ENCODE results near the gene LRRC4. TPM values are rescaled to one million over a fixed set of nuclear protein-coding genes. Genes with fewer than 3 reads are reported as not detected.

The LRRC4 gene
- total and polyA plus RNA-seq, 2 donors (not counting 1 experiment from before 2014, with no cell fraction given), result 0.20 to 0.33 TPM

DNA sequence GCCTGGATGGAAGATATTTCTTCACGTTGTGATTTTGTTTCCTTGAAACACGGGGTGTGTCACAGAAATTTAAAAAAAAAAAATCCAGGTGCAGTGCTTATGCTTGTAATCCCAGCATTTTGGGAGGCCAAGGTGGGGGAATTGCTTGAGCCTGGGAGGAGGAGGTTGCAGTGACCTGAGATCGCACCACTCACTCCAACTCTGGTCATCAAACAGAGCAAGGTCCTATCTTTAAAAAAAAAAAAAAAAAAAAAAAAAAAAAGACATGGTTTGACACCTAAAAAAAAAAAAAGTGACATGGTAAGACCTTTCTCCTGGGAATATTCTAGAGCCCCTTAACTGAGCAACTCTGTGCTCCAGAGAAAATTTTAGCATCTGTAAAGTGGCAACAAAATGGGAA lies 9.0 kb upstream of the LRRC4 start:
- Histone ChIP-seq H3K27ac (ENCODE audit: insufficient read depth, low read length) (no peak overlapping the region), H3K9ac (ENCODE audit: insufficient read depth, low read length) (no peak overlapping the region), H3K4me1 (ENCODE audit: control insufficient read depth, extremely low read depth, insufficient read depth, low read length) (peaks cover 2% of the 10 kb centered on the region), H3K36me3 (ENCODE audit: control insufficient read depth, insufficient read depth, low read length) (no peaks in the 10 kb centered on the region), H3K79me2 (ENCODE audit: control insufficient read depth, insufficient read depth, low read length) (no peaks in the 10 kb centered on the region), H3K4me2 (ENCODE audit: extremely low read depth, insufficient read depth, low read length) (no peak overlapping the region), H2AFZ (ENCODE audit: low read length) (no peak overlapping the region), H4K20me1 (ENCODE audit: control insufficient read depth, extremely low read depth, insufficient read depth, low read length) (no peaks in the 10 kb centered on the region), H3K4me3 (replicated peaks in 1 of 4; ENCODE audit: control extremely low read depth in 1 of 4, insufficient read depth in 1 of 4, low read depth in 3 of 4, low read length in 4 of 4) (no peak overlapping the region), H3K27me3 (ENCODE audit: control insufficient read depth, insufficient read depth, low read length) (no peaks in the 10 kb centered on the region), H3K9me3 (ENCODE audit: control insufficient read depth, insufficient read depth, low read depth, low read length) (no peaks in the 10 kb centered on the region)
- no peak for TF ChIP-seq EZH2 (IDR thresholded peaks at IDR 0.05; ENCODE audit: low read length, missing control alignments)
- TF ChIP-seq, protein P1, sequence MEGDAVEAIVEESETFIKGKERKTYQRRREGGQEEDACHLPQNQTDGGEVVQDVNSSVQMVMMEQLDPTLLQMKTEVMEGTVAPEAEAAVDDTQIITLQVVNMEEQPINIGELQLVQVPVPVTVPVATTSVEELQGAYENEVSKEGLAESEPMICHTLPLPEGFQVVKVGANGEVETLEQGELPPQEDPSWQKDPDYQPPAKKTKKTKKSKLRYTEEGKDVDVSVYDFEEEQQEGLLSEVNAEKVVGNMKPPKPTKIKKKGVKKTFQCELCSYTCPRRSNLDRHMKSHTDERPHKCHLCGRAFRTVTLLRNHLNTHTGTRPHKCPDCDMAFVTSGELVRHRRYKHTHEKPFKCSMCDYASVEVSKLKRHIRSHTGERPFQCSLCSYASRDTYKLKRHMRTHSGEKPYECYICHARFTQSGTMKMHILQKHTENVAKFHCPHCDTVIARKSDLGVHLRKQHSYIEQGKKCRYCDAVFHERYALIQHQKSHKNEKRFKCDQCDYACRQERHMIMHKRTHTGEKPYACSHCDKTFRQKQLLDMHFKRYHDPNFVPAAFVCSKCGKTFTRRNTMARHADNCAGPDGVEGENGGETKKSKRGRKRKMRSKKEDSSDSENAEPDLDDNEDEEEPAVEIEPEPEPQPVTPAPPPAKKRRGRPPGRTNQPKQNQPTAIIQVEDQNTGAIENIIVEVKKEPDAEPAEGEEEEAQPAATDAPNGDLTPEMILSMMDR (conservative IDR thresholded peaks at IDR 0.05 in 1 of 2, IDR thresholded peaks at IDR 0.05 in 1 of 2; ENCODE audit: low read depth in 1 of 2, low read length in 2 of 2), result no peak
- no peak for DNase-seq (ENCODE audit: low read depth in 2 of 2)

DNA sequence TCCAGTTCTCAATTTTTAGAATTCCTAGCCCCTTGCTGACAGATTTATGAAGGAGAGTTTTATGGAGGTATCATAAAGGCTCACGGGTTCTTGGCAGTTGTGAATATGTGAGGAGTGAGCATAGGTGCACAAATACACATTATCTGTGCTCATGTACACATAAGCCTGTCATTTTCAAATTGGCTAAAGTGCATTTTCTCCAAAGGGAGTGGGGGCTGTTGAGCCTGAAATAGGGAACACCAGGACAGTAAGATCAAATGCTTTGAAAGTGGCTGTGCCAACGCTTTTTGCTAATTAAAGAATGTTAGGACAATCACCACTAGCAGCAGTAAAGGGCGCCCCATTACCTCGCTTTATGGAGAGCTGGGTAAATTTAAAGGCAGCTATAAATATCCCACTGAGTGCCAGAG lies 8.3 kb upstream of the LRRC4 start:
- H3K9me3 ChIP-seq (ENCODE audit: control insufficient read depth, insufficient read depth, low read depth, low read length), result no peaks in the 10 kb centered on the region
- no peak overlapping the region for H3K27ac ChIP-seq (ENCODE audit: insufficient read depth, low read length)
- H3K4me3 ChIP-seq (replicated peaks in 1 of 4; ENCODE audit: control extremely low read depth in 1 of 4, insufficient read depth in 1 of 4, low read depth in 3 of 4, low read length in 4 of 4), result no peak overlapping the region
- no peak overlapping the region for H2AFZ ChIP-seq (ENCODE audit: low read length)
- H4K20me1 ChIP-seq (ENCODE audit: control insufficient read depth, extremely low read depth, insufficient read depth, low read length), result no peaks in the 10 kb centered on the region
- H3K4me2 ChIP-seq (ENCODE audit: extremely low read depth, insufficient read depth, low read length), result no peak overlapping the region
- no peaks in the 10 kb centered on the region for H3K36me3 ChIP-seq (ENCODE audit: control insufficient read depth, insufficient read depth, low read length)
- H3K27me3 ChIP-seq (ENCODE audit: control insufficient read depth, insufficient read depth, low read length), result no peaks in the 10 kb centered on the region
- H3K79me2 ChIP-seq (ENCODE audit: control insufficient read depth, insufficient read depth, low read length), result no peaks in the 10 kb centered on the region
- H3K9ac ChIP-seq (ENCODE audit: insufficient read depth, low read length), result no peak overlapping the region
- TF ChIP-seq, protein P1 (conservative IDR thresholded peaks at IDR 0.05 in 1 of 2, IDR thresholded peaks at IDR 0.05 in 1 of 2; ENCODE audit: low read depth in 1 of 2, low read length in 2 of 2), result no peak
- TF ChIP-seq EZH2 (IDR thresholded peaks at IDR 0.05; ENCODE audit: low read length, missing control alignments), result no peak
- no peak for DNase-seq (ENCODE audit: low read depth in 2 of 2)
- H3K4me1 ChIP-seq (ENCODE audit: control insufficient read depth, extremely low read depth, insufficient read depth, low read length), result peaks cover 2% of the 10 kb centered on the region

DNA sequence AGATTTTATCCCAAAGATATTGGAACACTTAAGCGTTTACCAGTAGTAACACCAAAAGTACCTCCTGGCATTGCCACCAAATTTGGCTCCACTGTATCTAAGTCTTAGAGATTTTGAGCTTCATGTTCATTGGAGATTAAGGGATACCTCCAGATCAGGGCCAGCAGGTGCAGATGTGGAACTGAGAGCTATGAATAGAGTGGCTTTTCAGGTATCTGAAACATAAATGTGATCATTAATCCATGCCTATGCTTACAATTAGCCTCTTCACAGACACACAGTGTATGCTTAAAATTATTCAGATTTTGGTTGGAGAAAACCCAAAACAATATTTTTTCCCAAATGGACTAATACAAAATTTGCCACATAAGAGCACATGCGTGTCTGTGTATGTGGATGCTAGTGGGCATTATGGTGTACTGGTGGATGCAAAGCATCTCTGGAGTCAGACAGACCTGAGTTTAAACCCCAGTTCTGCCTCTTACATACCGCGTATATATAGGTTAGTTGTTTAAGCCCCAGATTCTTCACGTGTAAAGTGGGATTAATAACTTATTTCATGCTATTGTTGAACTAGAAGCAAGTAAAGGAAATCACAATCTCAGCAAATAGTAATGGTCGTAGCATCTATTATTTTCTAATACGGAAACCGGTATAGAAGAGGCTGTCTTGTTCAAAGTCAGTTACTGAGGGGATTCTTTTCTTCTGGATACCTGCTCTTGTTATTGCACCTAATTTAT lies 6.8 kb upstream of the LRRC4 start:
- H3K9me3 ChIP-seq (ENCODE audit: control insufficient read depth, insufficient read depth, low read depth, low read length), result no peaks in the 10 kb centered on the region
- no peaks in the 10 kb centered on the region for H3K36me3 ChIP-seq (ENCODE audit: control insufficient read depth, insufficient read depth, low read length)
- DNase-seq (ENCODE audit: low read depth in 2 of 2), result no peak
- H4K20me1 ChIP-seq (ENCODE audit: control insufficient read depth, extremely low read depth, insufficient read depth, low read length), result no peaks in the 10 kb centered on the region
- H3K27ac ChIP-seq (ENCODE audit: insufficient read depth, low read length), result no peak overlapping the region
- peaks cover 2% of the 10 kb centered on the region for H3K4me1 ChIP-seq (ENCODE audit: control insufficient read depth, extremely low read depth, insufficient read depth, low read length)
- no peak overlapping the region for H2AFZ ChIP-seq (ENCODE audit: low read length)
- no peaks in the 10 kb centered on the region for H3K27me3 ChIP-seq (ENCODE audit: control insufficient read depth, insufficient read depth, low read length)
- no peak overlapping the region for H3K4me2 ChIP-seq (ENCODE audit: extremely low read depth, insufficient read depth, low read length)
- H3K4me3 ChIP-seq (replicated peaks in 1 of 4; ENCODE audit: control extremely low read depth in 1 of 4, insufficient read depth in 1 of 4, low read depth in 3 of 4, low read length in 4 of 4), result no peak overlapping the region
- TF ChIP-seq, protein P1 (conservative IDR thresholded peaks at IDR 0.05 in 1 of 2, IDR thresholded peaks at IDR 0.05 in 1 of 2; ENCODE audit: low read depth in 1 of 2, low read length in 2 of 2), result no peak
- TF ChIP-seq EZH2 (IDR thresholded peaks at IDR 0.05; ENCODE audit: low read length, missing control alignments), result no peak
- H3K9ac ChIP-seq (ENCODE audit: insufficient read depth, low read length), result no peak overlapping the region
- H3K79me2 ChIP-seq (ENCODE audit: control insufficient read depth, insufficient read depth, low read length), result no peaks in the 10 kb centered on the region

All from fibroblast of lung (primary cell).